CD4-positive, alpha-beta memory T cell (primary cell): ENCODE data around the gene MZF1. TPM values are rescaled to one million over a fixed set of nuclear protein-coding genes. Genes with fewer than 3 reads are reported as not detected.
"Not testable (repeated sequence)": the region's sequence is repeated elsewhere in the genome, so short reads cannot be mapped to it uniquely, and the experiment has no call there.

Source experiments
- CTCF ChIA-PET: fragments of 350-600 bp; sonication (Branson Sonifier 250); formaldehyde crosslinking; loops from one replicate; lab custom pipeline; 2021; ENCODE audit warnings: inconsistent platforms; ENCODE audit not compliant: partially characterized antibody; lab: Charles Lee
- POLR2A ChIA-PET: fragments of 350-600 bp; sonication (Branson Sonifier 250); formaldehyde crosslinking; loops from one replicate; lab custom pipeline; 2021; ENCODE audit not compliant: partially characterized antibody; lab: Charles Lee
- DNase-seq, 5 donors: peaks; one replicate each; pipeline versions ENCODE4 v3.0.0 to v3.0.0-alpha.2; 2020 to 2022; ENCODE audit warnings: mixed read lengths in 1 of 5
- H3K27ac ChIP-seq: one replicate; pipeline ENCODE4 v1.7.0; 2013; ENCODE audit warnings: low read depth, low read length
- H3K27me3 ChIP-seq: 2 replicates; pipeline ENCODE4 v1.7.0; 2013; ENCODE audit warnings: mild to moderate bottlenecking, low read length, moderate library complexity; ENCODE audit not compliant: insufficient read depth
- H3K36me3 ChIP-seq: 2 replicates; pipeline ENCODE4 v1.7.0; 2013; ENCODE audit warnings: mild to moderate bottlenecking, low read length, moderate library complexity; ENCODE audit not compliant: insufficient read depth
- H3K4me1 ChIP-seq: 2 replicates; pipeline ENCODE4 v1.7.0; 2013; ENCODE audit warnings: mild to moderate bottlenecking, low read length, moderate library complexity; ENCODE audit not compliant: insufficient read depth
- H3K4me3 ChIP-seq, 2 donors: one replicate each; pipeline ENCODE4 v1.7.0; 2013; ENCODE audit warnings: low read length in 2 of 2, mild to moderate bottlenecking in 1 of 2
- H3K9me3 ChIP-seq, 2 donors: one replicate each; pipeline ENCODE4 v1.7.0; 2013; ENCODE audit warnings: low read length in 2 of 2, control low read depth in 1 of 2; ENCODE audit not compliant: control insufficient read depth in 1 of 2
- H3K27ac Mint-ChIP-seq, 7 donors: one replicate each; pipeline ENCODE4 v1.8.0; 2020 to 2021; ENCODE audit warnings: mixed read lengths in 7 of 7, mild to moderate bottlenecking in 6 of 7, inconsistent platforms in 3 of 7, moderate library complexity in 3 of 7
- H3K27me3 Mint-ChIP-seq, 2 donors: one replicate each; pipeline ENCODE4 v1.8.0; 2020 to 2021; ENCODE audit warnings: mixed read lengths in 2 of 2
- H3K36me3 Mint-ChIP-seq, 2 donors: one replicate each; pipeline ENCODE4 v1.8.0; 2020 to 2021; ENCODE audit warnings: mixed read lengths in 2 of 2, inconsistent platforms in 1 of 2, mild to moderate bottlenecking in 1 of 2
- H3K4me1 Mint-ChIP-seq, 4 donors: one replicate each; pipeline ENCODE4 v1.8.0; 2020 to 2021; ENCODE audit warnings: mixed read lengths in 4 of 4, mild to moderate bottlenecking in 1 of 4
- H3K4me3 Mint-ChIP-seq, 8 donors: one replicate each; pipeline ENCODE4 v1.8.0; 2020 to 2021; ENCODE audit warnings: mixed read lengths in 8 of 8, mild to moderate bottlenecking in 7 of 8, moderate library complexity in 6 of 8, inconsistent platforms in 3 of 8
- H3K9me3 Mint-ChIP-seq, 8 donors: one replicate each; pipeline ENCODE4 v1.8.0; 2020 to 2021; ENCODE audit warnings: mixed read lengths in 8 of 8, mild to moderate bottlenecking in 5 of 8, inconsistent platforms in 3 of 8, moderate library complexity in 1 of 8
- intact Hi-C: fragments of 100-400 bp; cut with micrococcal nuclease; formaldehyde crosslinking; loops from one replicate; pipeline ENCODE4 v1.15.1; 2023
- polyA plus RNA-seq, 2 donors: library from polyadenylated mRNA; unstranded; fragments of 300-500 nt; fragmentation: Illumina TruSeq; gene quantifications; one replicate each; pipeline ENCODE4 v1.2.3, GENCODE V29; 2021
- total RNA-seq, 2 experiments: library from RNA; stranded (reverse); gene quantifications; one replicate each; pipeline ENCODE4 v1.2.3, GENCODE V29; 2021

MZF1 gene
- total and polyA plus RNA-seq, 4 experiments from 2014 or later = 5.2 to 44.4 (median 25.8) TPM

DNA sequence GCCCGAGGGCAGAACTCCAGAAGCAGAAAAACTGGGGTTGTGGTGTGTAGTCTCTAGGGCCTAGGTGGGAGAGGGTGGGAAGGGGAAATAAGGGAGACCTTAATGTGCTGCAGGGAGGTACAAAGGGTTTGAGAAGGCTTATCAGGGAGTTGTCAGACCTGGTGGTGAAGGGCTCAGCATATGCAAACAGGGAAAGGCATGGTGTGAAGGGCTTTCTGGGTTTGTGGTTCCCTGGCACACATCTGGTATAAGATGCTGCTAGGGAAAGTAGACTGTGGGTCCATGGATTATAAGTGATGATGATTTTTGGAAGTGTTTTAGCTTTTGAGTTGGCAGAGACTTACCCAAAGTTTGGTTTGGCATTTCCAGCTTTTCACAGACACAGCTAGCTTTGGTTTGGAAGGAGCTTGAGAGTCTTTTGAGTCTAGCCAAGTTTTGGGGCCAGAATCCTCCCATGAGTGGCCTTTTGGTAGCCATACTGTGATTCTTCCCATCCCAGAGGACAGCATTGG, 27.1 kb downstream of the MZF1 start:
- Histone ChIP-seq H3K27me3 (no peaks in the 10 kb centered on the region), H3K9me3 (no peaks in the 10 kb centered on the region), H3K4me3 (peak overlapping the region; percentile 79 to 87), H3K27ac (peak overlapping the region; percentile 78), H3K36me3 (peaks cover 41% of the 10 kb centered on the region), H3K4me1 (peaks cover 30% of the 10 kb centered on the region)
- Mint-ChIP-seq H3K27ac (peak overlapping the region; percentile 92 to 95 (median 94)), H3K9me3 (peaks cover 0 to 9% (median 0%) of the 10 kb centered on the region in 8 donors), H3K27me3 (peaks cover 0 to 7% of the 10 kb centered on the region in 2 donors), H3K4me3 (peak overlapping the region; percentile 91 to 95 (median 93)), H3K4me1 (peaks cover 20 to 39% (median 28%) of the 10 kb centered on the region in 4 donors), H3K36me3 (peaks cover 32 to 59% of the 10 kb centered on the region in 2 donors)
- ChIA-PET CTCF (interaction anchor here (1.1 kb wide), 1 partner anchor 36 kb away, joined by 4 read pairs; no protein-coding TSS in a partner anchor), POLR2A (interaction anchor here (1.2 to 5.6 kb wide), 5 partner anchors 8 to 30 kb away, joined by 3 to 104 read pairs (median 89); partner anchors contain the start of genes CHMP2A, UBE2M and ZBTB45)
- DNase-seq = no peak
- intact Hi-C loops = no loop called here

DNA sequence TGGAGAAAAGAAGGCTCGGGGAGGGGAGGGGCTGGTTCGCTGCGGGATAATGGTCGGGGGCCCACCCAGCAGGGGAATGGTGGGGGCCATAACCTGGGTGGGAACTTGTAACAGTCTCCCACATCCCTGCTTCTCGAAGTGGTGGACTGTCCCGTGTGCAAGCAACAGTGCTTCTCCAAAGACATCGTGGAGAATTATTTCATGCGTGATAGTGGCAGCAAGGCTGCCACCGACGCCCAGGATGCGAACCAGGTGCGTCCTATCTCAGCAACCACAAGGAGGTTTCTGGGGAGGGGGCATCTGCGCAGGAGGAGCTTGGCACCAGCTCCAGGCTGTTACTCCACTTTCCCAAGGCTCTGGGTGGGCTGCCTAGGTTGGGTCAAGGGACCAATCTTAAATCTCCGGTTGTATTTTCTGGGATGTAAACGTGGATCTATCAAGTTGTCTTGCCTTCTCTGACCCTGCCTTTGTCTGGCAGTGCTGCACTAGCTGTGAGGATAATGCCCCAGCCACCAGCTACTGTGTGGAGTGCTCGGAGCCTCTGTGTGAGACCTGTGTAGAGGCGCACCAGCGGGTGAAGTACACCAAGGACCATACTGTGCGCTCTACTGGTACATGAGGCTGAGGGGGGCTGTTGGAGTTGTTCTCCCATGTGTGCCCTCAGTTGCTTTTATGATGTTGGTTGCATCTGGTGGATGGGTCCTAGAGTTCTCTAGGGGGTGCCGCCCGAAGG, 27.7 kb downstream of the MZF1 start:
- Histone ChIP-seq H3K4me3 (peak overlapping the region; percentile 79 to 87), H3K36me3 (peaks cover 35% of the 10 kb centered on the region), H3K27ac (peak overlapping the region; percentile 78), H3K4me1 (peaks cover 30% of the 10 kb centered on the region), H3K9me3 (no peaks in the 10 kb centered on the region), H3K27me3 (no peaks in the 10 kb centered on the region)
- Mint-ChIP-seq H3K27me3 (peaks cover 0 to 7% of the 10 kb centered on the region in 2 donors), H3K9me3 (peaks cover 0 to 9% (median 0%) of the 10 kb centered on the region in 8 donors), H3K4me1 (peaks cover 20 to 39% (median 27%) of the 10 kb centered on the region in 4 donors), H3K36me3 (peaks cover 29 to 53% of the 10 kb centered on the region in 2 donors), H3K4me3 (peak overlapping the region; percentile 91 to 95 (median 93)), H3K27ac (peak overlapping the region; percentile 92 to 95 (median 94))
- intact Hi-C loops = no loop called here
- DNase-seq = no peak
- ChIA-PET CTCF (interaction anchor here (1.1 kb wide), 1 partner anchor 36 kb away, joined by 4 read pairs; no protein-coding TSS in a partner anchor), POLR2A (interaction anchor here (0.6 to 5.6 kb wide), 7 partner anchors 9 to 346 kb away, joined by 3 to 104 read pairs (median 3); partner anchors contain the start of genes CHMP2A, MZF1, UBE2M and ZBTB45)

DNA sequence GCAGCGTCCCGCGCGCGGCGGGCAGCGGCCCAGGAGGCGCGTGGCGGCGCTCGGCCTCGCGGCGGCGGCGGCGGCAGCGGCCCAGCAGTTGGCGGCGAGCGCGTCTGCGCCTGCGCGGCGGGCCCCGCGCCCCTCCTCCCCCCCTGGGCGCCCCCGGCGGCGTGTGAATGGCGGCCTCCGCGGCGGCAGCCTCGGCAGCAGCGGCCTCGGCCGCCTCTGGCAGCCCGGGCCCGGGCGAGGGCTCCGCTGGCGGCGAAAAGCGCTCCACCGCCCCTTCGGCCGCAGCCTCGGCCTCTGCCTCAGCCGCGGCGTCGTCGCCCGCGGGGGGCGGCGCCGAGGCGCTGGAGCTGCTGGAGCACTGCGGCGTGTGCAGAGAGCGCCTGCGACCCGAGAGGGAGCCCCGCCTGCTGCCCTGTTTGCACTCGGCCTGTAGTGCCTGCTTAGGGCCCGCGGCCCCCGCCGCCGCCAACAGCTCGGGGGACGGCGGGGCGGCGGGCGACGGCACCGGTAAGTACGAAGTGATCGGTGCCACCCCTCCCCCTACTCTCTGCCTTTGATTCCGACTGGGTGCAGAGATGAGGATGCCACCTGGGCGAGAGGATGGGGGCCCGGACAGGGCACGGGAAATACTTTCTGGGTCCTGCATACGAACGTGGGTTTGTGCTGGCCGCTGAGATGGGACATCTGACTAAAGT, 28.4 kb downstream of the MZF1 start:
- intact Hi-C loops = loop anchor here (1.0 kb wide), 7 partner anchors 11 to 104 kb away; partner anchors contain the start of genes CHMP2A, MZF1, ZBTB45 and ZNF132
- Mint-ChIP-seq H3K9me3 (peaks cover 0 to 7% (median 0%) of the 10 kb centered on the region in 8 donors), H3K27me3 (peaks cover 0 to 7% of the 10 kb centered on the region in 2 donors), H3K36me3 (peaks cover 25 to 48% of the 10 kb centered on the region in 2 donors), H3K27ac (peak overlapping the region; percentile 92 to 100 (median 95)), H3K4me1 (peaks cover 20 to 39% (median 27%) of the 10 kb centered on the region in 4 donors), H3K4me3 (peak overlapping the region; percentile 91 to 96 (median 94))
- Histone ChIP-seq H3K4me3 (peak overlapping the region; percentile 86 to 87), H3K4me1 (peaks cover 30% of the 10 kb centered on the region), H3K36me3 (peaks cover 28% of the 10 kb centered on the region), H3K9me3 (no peaks in the 10 kb centered on the region), H3K27ac (peak overlapping the region; percentile 78), H3K27me3 (no peaks in the 10 kb centered on the region)
- DNase-seq = peak in 1 of 5 donors; percentile 77
- ChIA-PET POLR2A (interaction anchor here (0.6 to 5.6 kb wide), 17 partner anchors 9 to 695 kb away, joined by 3 to 104 read pairs (median 7); partner anchors contain the start of genes CHMP2A, MZF1, UBE2M and ZBTB45), CTCF (interaction anchor here (0.6 to 1.6 kb wide), 3 partner anchors 25 to 37 kb away, joined by 4 to 13 read pairs (median 4); partner anchors contain the start of gene ZBTB45)

DNA sequence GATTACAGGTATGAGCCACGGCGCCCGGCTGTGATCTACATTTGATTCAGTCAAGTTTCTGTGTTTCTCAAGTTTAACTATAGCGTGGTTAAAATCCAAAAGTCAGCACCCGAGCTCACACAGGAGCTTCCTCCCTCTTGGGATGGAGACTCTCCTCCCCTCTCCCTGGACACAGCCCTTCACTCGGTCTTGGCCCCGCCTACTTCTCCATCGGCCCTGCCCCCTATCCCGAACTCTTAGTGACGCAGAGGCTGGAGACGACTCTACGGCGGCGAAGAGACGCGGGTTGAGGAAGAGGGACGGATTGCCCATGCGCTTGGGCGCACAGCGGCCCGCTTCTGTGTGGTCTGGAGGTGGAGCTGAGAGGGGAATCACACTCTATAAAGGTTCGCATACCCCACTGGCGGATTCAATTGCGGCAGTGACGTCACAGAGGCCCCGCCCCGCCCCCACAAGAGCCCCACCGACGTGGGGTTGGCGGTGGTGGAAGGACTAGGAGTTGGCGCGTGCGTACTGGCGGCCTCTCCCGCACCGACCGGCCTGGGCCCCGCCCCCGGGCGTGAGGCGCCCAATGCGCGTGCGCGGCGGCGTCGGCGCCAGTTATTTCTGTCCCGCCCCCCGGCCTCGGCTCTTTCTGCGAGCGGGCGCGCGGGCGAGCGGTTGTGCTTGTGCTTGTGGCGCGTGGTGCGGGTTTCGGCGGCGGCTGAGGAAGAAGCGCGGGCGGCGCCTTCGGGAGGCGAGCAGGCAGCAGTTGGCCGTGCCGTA, 29.1 kb downstream of the MZF1 start, which contains the start of gene TRIM28:
Gene TRIM28 (plus strand): TSS at position 239 of the 765 bp plus-strand sequence. CDS start 694 bp downstream, outside the sequence.
- Mint-ChIP-seq H3K4me1 (peaks cover 20 to 39% (median 27%) of the 10 kb centered on the region in 4 donors), H3K27ac (peak within 1 kb of the TSS; percentile 95 to 100 (median 99)), H3K27me3 (peaks cover 0 to 7% of the 10 kb centered on the region in 2 donors), H3K4me3 (peak within 1 kb of the TSS; percentile 91 to 97 (median 95)), H3K36me3 (peaks cover 25 to 41% of the 10 kb centered on the region in 2 donors), H3K9me3 (peaks cover 0 to 7% (median 0%) of the 10 kb centered on the region in 8 donors)
- Histone ChIP-seq H3K4me1 (peaks cover 30% of the 10 kb centered on the region), H3K36me3 (peaks cover 21% of the 10 kb centered on the region), H3K4me3 (peak within 1 kb of the TSS; percentile 86 to 87), H3K27ac (peak within 1 kb of the TSS; percentile 78), H3K27me3 (no peaks in the 10 kb centered on the region), H3K9me3 (no peaks in the 10 kb centered on the region)
- intact Hi-C loops = loop anchor here (1.0 kb wide), 7 partner anchors 11 to 104 kb away; partner anchors contain the start of genes CHMP2A, MZF1, ZBTB45 and ZNF132
- ChIA-PET CTCF (interaction anchor here (0.6 to 1.6 kb wide), 4 partner anchors 24 to 45 kb away, joined by 3 to 13 read pairs (median 4); partner anchors contain the start of gene ZBTB45), POLR2A (interaction anchor here (0.6 to 5.6 kb wide), 21 partner anchors 10 to 694 kb away, joined by 3 to 104 read pairs (median 5); partner anchors contain the start of genes CHMP2A, MZF1, UBE2M and ZBTB45)
- DNase-seq = peak; percentile 100

DNA sequence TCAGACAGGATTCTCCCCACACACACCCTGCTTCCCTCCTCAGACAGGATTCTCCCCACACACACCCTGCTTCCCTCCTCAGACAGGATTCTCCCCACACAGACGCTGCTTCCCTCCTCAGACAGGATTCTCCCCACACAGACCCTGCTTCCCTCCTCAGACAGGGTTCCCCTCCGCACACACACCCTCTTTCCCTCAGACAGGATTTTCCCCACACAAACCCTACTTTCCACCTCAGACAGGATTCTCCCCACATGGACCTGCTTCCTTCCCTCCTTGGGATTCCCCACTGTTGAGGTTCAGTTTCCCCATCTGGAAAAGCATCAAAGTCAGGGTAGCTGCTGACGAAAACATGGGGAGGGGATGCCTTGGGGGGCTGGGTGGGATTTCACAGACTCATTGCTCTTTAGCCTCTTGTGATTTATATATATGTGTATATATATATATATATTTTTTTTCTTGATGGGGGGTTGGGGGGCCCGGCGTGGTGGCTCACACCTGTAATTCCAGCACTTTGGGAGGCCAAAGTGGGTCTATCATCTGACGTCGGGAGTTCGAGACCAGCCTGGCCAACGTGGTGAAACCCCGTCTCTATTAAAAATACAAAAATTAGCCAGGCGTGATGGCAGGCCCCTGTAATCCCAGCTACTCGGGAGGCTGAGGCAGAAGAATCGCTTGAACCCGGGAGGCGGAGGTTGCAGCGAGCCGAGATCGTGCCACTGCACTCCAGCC, 30.3 kb downstream of the MZF1 start:
- H3K4me3 ChIP-seq, DNase-seq, intact Hi-C loops, H3K27me3 ChIP-seq, H3K36me3 ChIP-seq, H3K9me3 Mint-ChIP-seq, H3K27ac ChIP-seq, H3K9me3 ChIP-seq: not testable (repeated sequence)
- Mint-ChIP-seq H3K4me1 (peaks cover 24 to 44% (median 29%) of the 10 kb centered on the region in 4 donors), H3K27me3 (peaks cover 0 to 10% of the 10 kb centered on the region in 2 donors), H3K27ac (peak overlapping the region in 5 of 7 donors; percentile 70 to 95 (median 81)), H3K4me3 (peak overlapping the region in 5 of 8 donors; percentile 24 to 59 (median 47)), H3K36me3 (peaks cover 20 to 32% of the 10 kb centered on the region in 2 donors)
- CTCF ChIA-PET = interaction anchor here (1.3 to 1.6 kb wide), 2 partner anchors 23 to 33 kb away, joined by 4 to 13 read pairs; partner anchors contain the start of gene ZBTB45
- POLR2A ChIA-PET = interaction anchor here (0.7 to 5.6 kb wide), 10 partner anchors 11 to 180 kb away, joined by 3 to 104 read pairs (median 7); partner anchors contain the start of genes CHMP2A, MZF1, UBE2M and ZBTB45
- peaks cover 41% of the 10 kb centered on the region for H3K4me1 ChIP-seq
